Stimulated activated CD8-positive, alpha-beta memory T cell treated with anti-CD3 and anti-CD28 coated beads, Interleukin-2, amount 100 ng/mL, for 1 hour (primary cell): ENCODE results near the gene GOLT1A.

ENCODE experiments used
- DNase-seq, 2 donors: peaks; one replicate each; pipeline ENCODE4 v3.0.0-alpha.2; 2020; ENCODE audit warnings: low read depth in 2 of 2

GOLT1A gene

DNA sequence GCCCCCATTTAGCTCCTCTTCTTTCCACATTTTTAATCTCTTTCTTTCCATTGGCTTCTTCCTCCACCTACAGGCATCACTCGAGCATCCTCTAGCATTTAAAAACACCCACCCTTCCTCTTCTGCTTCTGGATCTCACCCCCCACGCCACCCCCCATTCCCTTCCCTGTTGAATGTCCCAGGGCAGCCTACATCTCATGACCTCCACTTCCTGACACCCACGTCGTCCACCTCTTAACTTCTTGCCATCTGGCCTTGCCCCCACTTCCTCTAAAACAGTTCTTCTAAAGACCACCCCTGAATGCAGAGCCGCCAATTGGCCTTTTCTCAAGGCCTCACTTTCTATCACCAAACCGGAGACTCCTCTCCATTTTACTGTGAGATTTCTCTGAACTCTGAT lies 55.8 kb downstream of the GOLT1A start:
- no peak for DNase-seq

DNA sequence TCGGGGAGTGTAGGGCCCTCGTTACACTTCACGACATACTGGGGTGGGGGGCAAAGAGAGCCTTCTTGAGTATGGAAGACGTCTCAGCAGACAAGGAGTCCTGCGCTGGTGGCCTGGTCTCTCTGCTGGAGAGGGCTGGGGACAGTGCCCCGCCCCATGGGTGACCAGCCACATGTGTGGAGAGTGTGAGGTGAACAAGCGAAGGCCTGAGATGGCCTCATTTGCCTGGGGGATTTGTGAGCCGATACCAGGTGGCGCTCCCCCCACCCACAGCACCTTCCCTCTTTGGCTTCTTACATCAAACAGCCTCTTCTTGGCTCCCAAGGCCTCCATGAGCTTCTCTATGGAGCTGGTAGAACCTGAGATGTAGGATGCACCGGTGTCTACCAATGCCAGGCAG lies 57.9 kb downstream of the GOLT1A start:
- DNase-seq = no peak

DNA sequence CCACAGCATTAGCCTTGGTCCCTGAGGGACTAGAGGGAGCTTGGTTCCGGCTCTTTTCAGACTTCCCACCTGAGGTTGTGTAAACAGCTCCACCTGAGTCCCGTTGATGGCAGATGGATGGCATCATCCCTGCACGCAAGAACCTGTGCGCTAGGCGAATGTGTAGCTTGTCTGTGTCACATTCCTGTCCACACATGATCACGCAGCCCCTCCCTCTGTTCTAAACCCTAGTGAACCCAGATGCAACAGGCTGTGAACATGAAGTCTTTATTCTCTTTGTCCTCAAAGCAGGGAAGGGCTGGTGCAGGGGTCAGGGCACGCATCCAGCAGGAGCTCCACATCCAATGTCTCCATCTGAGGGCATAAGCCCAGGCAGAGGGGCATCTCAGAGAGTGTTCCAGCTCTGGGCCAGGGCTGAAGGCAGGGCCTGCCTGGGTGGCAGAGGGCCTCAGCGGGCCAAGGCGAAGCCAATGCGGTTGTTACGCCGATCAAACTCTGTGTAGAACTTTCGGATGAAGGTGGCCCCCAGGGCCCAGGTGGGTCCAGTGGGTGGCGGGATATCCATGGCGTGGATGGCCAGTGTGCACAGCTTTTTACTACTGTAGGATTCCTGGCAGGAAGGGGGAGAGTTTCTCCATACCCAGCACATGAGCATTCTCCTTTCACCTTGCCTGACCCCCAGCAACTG lies 59.1 kb downstream of the GOLT1A start:
- DNase-seq = no peak

DNA sequence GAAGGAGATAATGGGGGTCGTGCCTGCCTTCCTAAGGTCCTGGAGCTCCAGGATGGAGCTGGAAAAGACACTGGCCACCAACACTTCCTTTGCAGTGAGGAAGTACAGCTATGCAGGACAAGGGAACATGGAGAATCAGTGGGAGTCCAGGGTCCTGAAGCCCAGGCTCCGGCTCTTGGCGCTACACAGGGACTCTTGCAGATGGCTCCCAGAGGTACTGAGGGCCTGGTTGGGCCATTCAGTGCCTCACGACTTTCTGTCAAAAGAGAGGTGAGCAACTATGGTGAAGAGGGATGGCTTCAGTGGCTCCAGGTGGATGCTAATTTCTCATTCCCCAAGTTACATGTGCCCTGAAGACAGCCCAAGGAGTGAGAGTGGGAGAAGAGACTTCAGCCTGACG lies 60.1 kb downstream of the GOLT1A start:
- DNase-seq = no peak

DNA sequence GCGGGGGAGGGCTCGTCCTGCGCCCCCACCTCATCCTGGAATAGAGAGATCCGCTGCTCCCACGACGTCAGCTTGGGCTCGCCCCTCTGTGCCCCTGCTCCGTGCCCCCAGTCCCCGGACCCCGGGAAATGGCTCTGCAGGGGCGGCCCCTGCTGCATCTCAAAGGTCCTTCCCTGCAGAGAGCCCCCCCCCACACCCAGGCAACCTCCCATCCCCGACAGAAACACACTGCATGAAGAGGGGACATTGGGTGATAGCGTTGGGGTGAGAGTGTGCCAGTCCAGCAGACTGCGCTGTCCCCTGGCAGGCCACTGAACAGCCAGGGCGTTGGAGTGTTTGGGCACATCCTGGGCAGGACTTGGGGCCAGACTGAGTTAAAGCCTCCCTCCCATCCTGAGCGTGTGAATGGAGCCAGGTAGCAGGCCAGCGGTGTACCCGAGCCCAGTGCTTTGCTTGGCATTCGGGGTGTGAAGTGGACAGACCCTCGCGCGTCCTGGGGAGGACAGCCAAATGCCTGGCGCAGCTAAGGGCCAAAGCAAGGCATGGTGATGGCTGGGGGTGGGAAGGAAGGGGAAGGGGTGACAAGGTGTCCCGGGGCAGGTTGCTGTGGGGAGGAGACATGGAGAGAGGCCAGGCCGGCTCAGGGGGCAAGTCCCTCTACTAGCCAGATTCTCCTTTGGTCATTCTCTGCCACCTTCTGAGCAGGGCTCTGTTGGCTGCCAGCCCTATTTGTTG lies 61.3 kb downstream of the GOLT1A start:
- DNase-seq = no peak

DNA sequence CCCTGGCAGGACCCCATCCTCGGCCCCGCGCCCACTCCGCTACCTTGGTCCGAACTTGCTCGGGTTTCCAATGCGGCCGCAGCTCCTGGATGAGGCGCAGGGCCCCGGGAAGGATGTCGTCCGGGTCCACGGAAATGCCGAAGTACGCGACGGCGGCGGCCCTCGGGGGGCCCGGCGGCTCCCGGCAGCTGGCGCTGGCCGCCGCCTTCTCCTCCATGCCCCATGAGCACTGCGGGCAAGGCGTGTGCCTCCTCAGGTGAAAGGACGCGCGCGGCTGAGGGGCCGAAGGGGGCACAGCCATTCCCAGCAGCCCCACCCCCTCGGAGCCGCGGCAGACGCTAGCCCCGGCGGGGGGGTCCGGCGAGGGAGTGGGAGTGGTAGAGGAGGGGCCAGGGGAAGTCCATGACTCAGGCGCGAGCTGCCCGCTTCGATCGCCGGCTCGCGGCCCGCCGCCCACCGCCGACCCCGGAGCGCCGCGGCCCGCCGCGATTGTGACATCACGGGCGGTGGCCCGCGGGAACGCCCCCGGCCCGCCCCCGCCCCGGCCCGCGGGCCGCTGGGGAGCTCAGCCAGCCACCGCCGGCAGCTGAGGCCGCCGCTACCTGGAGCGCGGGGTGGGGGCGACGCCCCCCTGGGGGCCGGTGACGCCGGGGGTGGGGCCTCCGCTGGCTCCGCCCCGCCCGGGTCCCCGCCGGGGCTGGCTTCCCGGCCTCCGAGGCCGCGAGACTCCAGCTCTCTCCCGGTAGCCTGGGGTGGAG lies 62.1 kb downstream of the GOLT1A start, which contains the start of gene ETNK2:
ETNK2 (minus strand) TSS at position 493 of the 758 bp plus-strand sequence; CDS start at position 301, 192 bp downstream.
- peak; percentile 24 to 28 for DNase-seq

DNA sequence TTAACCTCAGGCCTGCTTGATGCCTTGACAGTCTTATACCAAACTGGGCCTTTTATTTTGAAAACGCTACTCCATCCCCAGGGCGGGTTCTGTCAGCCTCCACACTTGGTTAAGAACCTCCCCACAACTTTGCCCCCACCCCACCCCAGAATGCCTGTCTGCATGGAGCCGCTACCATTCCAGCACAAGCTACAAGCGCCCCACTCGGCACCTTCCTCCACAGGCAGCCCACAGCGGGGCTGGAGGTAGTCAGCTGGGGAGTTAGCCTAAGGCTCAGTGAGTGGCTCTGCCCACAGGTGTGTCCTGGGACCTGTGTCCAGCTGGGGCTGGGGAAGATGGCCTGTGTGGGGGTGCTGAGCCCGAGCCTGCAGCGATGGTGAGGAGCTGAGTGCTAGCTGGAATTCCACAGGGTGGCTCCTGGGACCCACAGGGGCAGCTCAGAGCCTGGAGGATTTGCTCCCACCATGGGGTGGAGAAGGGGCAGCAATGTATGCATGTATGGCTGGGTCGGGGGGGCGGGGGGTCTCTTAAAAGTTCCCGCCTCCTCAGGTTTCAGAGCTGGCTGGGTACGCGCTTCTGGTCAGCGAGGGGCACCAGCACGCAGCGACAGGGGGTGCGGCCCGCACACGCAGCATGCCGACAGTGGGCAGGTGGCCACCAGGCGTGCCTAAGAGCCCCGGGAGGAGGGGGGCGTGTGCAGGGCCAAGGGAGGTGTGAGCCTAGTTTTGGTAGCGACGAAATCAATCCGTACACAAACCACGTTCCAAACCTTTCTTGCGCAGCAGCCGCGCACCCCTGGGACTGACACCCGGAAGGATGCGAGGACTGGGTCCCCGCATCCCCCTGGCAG lies 62.9 kb downstream of the GOLT1A start:
- no peak for DNase-seq

DNA sequence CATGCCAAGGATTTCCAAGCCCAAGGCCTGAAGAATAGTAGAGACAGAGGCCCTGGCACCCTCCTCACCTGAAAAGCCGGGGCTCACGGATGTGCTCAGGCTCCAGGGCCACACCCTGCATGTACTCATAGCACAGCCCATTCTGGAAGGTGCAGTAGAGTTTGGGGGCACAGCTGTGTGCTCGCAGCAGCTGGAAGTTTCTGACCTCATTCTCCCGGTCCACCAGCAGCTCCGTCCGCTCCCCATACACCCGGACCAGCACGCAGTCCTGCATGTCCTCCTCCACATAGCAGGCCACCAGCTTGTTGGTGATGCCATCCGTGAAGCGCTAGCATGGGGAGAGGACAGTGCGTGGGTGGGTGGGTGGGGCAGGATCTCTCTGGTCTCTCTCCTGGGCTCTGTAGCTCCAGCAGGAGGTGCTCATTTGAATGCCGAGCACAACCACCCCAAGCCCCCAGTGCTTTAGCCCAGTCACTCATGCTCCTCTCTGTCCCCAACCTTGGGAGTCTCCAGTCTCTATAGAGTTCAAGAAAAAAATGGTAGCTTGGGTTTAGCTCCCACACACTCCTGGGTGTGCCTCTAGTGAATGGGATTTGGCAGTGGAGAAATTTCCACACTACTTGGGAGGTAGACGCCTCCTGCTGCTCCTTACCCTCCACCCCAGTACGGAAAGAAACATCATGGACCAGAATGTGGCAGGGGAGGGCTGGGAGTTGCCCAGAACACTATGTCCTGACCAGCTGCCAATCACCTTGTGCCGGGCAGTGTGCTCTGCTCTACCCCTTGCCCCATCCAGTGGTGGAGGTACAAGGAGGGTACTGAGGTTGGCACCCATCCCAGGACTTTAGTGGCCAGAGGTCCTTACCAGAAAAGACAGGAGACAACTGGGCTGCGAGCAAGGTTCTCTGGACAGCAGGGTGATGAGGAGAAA lies 63.9 kb downstream of the GOLT1A start:
- DNase-seq = no peak

DNA sequence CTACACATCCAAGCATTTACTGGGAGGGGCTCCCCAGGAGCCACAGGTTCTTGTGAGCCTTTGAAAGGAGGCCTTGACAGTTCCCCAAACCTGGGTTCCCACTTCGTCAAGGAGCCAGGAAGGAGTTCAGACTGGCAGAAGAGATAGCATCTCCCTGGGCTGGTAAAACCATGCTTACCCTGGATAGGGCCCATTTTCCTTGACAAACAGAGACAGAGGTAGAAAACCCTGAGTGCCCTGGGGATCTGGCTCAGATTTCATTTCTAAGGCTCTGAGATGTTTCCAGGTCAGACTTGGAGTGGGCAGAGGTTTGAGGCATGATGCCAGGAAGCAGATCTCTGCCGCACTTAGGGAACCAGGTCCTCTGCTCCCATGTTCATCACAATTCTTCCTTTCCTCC lies 64.7 kb downstream of the GOLT1A start:
- DNase-seq = no peak
